ENCODE measurements around the gene DNPH1. TPM values are rescaled to one million over a fixed set of nuclear protein-coding genes. Genes with fewer than 3 reads are reported as not detected.

The DNPH1 gene
- total RNA-seq, 1 donor from 2014 or later: 31.2 TPM

DNA sequence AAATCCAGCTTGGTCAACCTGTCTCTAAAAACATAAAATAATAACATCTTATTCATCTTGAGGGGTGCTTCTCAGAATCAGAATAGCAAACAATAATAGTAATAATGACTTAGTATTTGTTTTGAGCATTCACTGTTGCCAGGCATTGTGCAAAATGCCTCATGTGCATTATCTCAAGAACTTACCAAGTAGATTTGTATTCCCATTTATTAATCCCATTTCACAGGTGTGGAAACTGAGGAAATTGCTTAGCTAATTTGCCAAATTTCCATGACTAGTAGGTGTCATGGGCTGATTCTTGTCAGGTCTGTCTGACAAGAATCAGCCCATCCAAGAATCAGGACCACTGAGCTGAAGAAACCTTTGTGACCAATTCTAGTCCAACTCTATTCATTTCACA is 19.5 kb upstream of the DNPH1 start:
- no peak for ATAC-seq
- no peak for DNase-seq
- intact Hi-C loops (cut with micrococcal nuclease): no loop called here

DNA sequence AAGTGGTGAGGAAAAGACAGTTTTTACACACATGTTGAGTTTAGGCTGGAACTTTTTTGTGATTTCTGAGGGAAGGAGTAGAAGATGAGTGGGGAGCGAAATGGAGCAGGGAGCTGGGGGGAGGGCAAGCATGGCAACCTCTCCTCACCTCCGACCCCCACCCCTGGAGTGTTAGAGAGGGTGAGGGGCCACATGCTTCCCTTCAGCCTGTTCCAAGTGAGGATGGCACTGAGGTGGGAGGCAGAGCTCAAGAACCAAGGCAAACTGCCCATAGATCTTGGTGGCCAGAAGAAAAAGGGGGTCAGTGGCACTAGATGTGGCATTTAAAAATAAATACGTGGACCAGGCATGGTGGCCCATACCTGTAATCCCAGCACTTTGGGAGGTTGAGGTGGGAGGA is 18.8 kb upstream of the DNPH1 start:
- intact Hi-C loops (cut with micrococcal nuclease): no loop called here
- DNase-seq (no peak), ATAC-seq (no peak)

- peak; percentile 88 for DNase-seq
- intact Hi-C loops (cut with micrococcal nuclease): no loop called here
- peak; percentile 97 for ATAC-seq
These were observed 18.1 kb upstream of the DNPH1 start for GRCh38 chr6:43247114-43247999.

- intact Hi-C loops (cut with micrococcal nuclease): no loop called here
- peak; percentile 70 for DNase-seq
- peak; percentile 82 for ATAC-seq
These were observed 17.2 kb upstream of the DNPH1 start for GRCh38 chr6:43246301-43247113.

DNA sequence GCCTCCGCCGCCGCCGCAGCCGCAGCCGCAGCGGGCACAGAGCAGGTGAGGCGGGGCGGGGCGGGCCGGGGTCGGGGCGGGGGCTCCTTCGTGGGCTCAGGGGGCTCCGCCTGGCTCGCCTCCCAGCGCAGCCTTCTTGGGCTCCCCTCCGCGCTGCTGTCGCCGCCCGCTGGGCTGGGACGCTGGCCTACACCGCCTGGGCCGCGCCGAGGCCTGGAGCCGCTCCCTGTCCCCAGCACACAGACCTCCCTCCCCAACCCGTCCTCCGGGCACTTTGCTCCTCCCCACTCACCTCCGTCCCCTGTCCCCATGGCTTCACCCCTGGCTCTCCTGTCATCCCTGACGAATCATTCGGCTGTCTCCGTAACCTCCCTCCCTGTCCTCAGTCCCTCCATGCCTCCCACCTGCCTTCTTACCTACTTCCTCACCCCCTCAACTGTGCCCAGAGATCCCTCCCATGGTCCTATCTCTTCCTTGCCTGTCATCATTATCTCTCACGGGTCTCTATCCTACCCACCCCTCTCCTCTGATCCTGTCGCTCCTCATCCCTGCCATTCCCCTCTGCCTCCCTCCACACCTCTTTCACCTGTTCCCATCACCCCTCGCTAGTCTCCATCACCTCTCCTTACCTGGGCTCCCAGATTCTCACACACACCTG is 14.5 kb upstream of the DNPH1 start:
- no peak for DNase-seq
- intact Hi-C loops (cut with micrococcal nuclease): no loop called here
- ATAC-seq: no peak

DNA sequence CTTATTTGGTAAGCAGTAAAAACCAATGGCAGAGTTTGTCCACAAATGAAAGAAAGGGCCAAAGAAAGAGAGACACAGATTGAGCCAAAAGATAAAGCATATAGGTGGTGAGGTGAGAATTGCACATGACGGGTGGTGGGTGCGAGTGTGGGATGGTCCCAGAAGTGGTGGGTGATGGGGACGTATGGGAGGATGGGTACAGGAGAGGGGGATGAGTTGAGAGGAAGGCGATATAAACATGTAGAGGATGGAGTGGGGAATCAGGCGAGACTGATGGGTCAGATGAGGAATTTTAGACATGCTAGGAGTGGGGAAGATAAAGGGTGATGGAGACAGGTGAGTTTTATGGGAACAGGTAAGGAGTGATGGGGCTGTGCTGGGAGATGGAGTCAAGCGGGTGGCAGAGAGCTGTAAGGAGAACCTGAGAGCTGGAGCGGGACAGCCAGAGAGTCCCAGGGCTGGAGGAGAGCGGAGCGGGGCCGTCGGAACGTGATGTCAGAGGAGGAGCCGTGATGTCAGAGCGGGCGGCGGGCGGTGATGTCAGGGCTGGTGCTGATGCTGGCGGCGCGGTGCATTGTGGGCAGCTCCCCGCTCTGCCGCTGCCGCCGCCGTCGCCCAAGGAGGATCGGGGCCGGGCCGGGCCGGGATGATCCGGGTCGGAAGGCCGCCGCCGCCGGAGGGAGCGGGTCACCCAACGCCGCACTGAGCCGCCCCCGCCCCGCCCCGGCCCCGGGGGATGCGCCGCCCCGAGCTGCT is 13.8 kb upstream of the DNPH1 start, which contains the start of gene TTBK1:
TTBK1 (plus strand) TSS at position 574 of the 756 bp plus-strand sequence. CDS start 3,180 bp downstream, outside the sequence.
- intact Hi-C loops (cut with micrococcal nuclease): no loop called here
- ATAC-seq: no peak
- no peak for DNase-seq

DNA sequence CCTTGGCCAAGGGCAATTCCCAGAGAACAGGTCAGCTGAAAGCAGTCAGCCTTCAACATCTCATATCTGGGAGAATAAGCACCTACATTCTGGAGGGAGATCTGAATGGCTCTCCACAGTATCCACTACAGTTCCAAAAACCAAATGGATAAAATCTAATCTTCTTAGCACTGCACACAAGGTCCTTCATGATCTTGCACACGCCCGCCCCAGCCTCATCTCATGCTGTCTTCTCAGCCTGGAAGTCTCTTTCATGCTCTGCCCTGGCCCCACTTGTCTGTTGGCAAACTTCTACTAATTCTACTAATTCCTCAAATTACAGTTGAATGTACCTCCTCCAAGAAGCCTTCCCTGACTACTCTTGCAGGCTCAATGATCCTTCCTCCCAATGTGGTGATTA is 12.2 kb upstream of the DNPH1 start:
- DNase-seq (no peak), ATAC-seq (no peak)
- intact Hi-C loops (cut with micrococcal nuclease): no loop called here

DNA sequence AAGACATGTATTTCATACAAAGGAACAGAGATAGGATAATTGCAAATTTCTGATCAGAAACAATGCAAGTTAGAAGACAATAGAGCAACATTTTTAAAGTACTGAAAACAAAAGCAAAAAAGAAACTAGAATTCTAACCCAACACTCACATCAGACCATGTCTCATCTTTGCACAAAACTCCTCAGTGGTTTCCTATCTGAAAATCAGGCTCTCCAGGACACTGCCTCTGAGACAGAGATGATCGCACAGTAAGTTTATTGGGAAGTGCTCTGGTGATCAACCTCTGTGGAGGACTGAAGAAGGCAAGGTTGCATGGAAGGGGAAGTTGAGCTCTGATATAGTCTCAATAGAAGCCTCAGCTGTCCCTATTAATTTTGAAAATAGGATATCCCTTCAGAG is 11.7 kb upstream of the DNPH1 start:
- ATAC-seq: no peak
- DNase-seq: no peak
- intact Hi-C loops (cut with micrococcal nuclease): no loop called here

DNA sequence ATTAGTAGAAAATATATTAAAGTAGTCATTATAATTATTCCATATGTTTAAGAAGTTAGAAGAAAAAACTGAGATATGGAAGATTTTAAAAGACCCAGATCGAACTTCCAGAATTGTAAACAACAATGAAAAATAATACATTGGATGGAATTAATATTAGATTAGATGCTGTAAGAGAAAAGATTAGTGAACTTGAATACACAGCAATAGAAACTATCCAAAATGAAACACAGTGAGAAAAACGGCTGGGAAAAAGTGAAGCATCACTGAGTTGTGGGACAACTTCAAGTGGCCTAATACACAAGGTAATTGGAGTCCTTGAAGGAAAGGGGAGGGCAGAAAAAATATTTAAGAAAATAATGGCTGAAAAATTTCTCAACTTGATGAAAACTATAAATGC is 9.8 kb upstream of the DNPH1 start:
- DNase-seq (no peak), ATAC-seq (no peak)
- intact Hi-C loops (cut with micrococcal nuclease): no loop called here

- ATAC-seq: no peak
- no peak for DNase-seq
- intact Hi-C loops (cut with micrococcal nuclease): no loop called here
These were observed 6.6 kb upstream of the DNPH1 start for GRCh38 chr6:43235841-43236240.

DNA sequence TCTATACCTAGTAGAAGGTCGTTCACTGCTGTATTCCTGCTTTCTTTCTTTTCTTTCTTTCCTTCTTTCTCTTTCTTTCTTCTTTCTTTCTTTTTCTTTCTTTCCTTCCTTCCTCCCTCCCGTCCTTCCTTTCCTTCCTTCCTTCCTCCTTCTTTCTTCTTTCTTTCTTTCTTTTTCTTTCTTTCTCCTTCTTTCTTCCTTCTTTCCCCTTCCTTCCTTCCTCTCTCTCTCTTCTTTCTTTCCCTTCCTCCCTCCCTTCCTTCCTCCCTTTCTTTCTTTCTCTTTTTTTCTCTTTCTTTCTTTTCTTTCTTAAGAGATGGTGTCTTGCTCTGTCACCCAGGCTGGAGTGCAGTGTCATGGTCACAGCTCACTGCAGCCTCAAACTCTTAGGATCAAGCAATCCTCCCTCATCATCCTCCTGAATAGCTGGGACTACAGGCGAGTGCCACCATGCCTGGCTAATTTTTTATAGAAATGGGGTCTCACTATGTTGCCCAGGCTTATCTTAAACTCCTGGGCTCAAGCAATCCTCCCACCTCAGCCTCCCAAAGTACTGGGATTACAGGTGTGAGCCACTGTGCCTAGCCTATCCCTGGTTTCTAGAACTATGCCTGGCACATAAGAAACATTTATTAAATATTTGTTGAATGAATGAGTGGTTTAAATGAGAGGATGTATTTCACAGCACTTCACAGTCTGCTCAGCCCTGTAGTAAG is 2.6 kb upstream of the DNPH1 start:
- ATAC-seq: no peak
- DNase-seq: no peak
- intact Hi-C loops (cut with micrococcal nuclease): no loop called here

GRCh38 chr6:43231053-43231452 is 1.8 kb upstream of the DNPH1 start:
- DNase-seq (no peak), ATAC-seq (no peak)
- intact Hi-C loops (cut with micrococcal nuclease): no loop called here

DNA sequence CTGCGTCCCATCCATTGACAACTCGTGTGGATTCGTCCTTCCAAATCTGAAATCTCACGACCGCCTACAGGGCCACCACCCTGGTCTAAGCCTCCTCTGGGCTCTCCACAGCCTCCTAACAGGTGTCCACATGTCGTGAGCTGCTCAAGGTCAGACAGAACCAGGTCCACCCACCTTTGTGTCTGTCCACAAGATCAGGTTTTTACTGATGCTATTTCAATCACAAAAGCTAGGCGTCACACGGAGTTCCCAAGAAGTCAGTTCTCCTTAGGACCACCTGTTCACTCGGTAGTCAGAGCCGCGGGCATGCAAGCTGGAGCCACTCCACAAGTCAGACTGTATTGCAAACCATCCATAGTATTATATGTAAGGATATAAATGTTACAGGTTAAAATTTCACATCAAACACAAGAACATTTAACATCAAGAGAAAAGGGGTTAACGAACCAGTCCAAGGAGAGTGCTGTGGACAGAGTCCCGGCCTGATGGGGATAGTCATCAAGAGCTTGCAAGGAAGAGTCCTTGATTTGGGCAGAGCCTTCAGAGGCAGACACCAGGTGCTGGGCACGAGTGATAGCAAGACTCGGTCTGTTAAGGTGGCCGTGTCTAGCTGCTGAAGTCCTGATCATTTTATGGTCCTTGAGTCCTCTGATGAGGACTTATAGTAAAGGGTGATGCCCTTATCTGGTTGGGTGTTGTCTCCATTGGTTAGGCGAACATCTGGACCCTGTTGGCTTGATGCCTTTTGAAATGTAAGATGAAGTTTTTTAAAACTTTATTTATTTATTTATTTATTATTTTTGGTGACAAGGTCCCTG is 731 bp upstream of the DNPH1 start:
- ATAC-seq: peak; percentile 3
- intact Hi-C loops (cut with micrococcal nuclease): no loop called here
- DNase-seq: no peak

- intact Hi-C loops (cut with micrococcal nuclease): no loop called here
- no peak for ATAC-seq
- no peak for DNase-seq
These were observed 3.0 kb downstream of the DNPH1 start for GRCh38 chr6:43226192-43226851.

- intact Hi-C loops (cut with micrococcal nuclease): no loop called here
- ATAC-seq (no peak), DNase-seq (no peak)
These were observed 6.1 kb downstream of the DNPH1 start for GRCh38 chr6:43223175-43223574.

DNA sequence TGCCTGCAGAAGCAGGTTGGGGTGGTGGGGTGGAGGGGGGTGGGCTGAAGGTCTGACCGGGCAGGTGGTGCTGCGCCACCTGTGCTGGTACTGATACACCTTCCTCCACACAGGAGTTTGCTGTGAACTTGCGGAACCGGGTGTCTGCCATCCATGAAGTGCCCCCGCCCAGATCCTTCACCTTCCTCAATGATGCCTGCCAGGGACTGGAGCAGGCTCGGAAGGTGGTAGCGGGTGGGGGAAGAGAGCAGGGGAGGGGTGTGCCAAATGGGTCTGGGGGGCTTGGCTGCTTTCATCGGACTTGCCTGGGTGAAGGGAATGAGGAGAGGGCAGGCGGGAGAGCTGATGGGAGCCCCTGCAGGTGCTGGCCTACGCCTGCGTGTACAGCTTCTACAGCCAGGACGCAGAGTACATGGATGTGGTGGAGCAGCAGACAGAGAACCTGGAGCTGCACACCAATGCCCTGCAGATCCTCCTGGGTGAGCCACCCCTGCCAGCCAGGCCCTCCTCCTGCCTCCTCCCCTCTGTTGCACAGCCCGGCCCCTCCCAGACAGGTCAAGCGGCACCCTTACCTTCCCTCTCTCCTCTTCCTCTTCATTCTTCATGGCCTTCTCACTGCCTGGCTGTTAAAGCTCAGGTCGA is 6.7 kb downstream of the DNPH1 start:
- intact Hi-C loops (cut with micrococcal nuclease): no loop called here
- DNase-seq (no peak), ATAC-seq (no peak)
